ENCODE results near the gene NIBAN1.

DNA sequence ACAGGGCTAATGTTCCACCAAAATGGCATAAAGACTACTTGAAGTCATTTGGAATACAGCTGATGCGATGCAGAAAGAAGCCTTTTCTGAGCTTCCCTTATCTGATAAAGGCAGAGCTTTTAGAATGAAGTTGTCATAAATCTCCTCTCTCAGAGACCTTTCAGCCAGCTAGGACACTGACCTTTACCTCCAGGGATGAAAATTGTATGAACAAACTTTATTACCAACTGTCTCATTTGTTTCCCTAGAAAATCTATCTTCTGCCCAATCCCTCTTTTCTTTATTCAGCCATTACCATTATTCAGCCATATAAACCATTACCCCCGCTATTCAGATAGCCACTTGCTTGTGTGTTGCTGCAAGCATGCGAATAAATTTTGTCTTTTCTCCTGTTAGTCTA lies 41.3 kb upstream of the NIBAN1 start:
- TF ChIP-seq, protein P1, sequence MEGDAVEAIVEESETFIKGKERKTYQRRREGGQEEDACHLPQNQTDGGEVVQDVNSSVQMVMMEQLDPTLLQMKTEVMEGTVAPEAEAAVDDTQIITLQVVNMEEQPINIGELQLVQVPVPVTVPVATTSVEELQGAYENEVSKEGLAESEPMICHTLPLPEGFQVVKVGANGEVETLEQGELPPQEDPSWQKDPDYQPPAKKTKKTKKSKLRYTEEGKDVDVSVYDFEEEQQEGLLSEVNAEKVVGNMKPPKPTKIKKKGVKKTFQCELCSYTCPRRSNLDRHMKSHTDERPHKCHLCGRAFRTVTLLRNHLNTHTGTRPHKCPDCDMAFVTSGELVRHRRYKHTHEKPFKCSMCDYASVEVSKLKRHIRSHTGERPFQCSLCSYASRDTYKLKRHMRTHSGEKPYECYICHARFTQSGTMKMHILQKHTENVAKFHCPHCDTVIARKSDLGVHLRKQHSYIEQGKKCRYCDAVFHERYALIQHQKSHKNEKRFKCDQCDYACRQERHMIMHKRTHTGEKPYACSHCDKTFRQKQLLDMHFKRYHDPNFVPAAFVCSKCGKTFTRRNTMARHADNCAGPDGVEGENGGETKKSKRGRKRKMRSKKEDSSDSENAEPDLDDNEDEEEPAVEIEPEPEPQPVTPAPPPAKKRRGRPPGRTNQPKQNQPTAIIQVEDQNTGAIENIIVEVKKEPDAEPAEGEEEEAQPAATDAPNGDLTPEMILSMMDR (IDR thresholded peaks at IDR 0.05; ENCODE audit: low read length): no peak
- TF ChIP-seq EZH2 (optimal IDR thresholded peaks at IDR 0.05; ENCODE audit: low read depth, low read length) (no peak), EZH2phosphoT487 (IDR thresholded peaks at IDR 0.05; ENCODE audit: low read length) (no peak)

Measured in MM.1S (cell line).